Cerebellar cortex (tissue), 1 donor: ENCODE measurements around the gene SUMF2.
"Not testable (repeated sequence)": the region's sequence is repeated elsewhere in the genome, so short reads cannot be mapped to it uniquely, and the experiment has no call there.

Experiments
- DNase-seq: peaks from one replicate; pipeline ENCODE4 v3.0.0-alpha.2; 2015; ENCODE audit warnings: low spot score

SUMF2 gene

GRCh38 chr7:56063882-56064625 is at the start of gene SUMF2:
Gene SUMF2, plus strand, starts transcription at chr7:56064286. Its CDS starts 26 bp downstream, at chr7:56064312.
- peak; percentile 91 for DNase-seq

- not testable (repeated sequence) for DNase-seq
These were observed 47.1 kb upstream of the SUMF2 start for GRCh38 chr7:56017015-56017414.

GRCh38 chr7:56019501-56019900 is 44.6 kb upstream of the SUMF2 start:
- no peak for DNase-seq

GRCh38 chr7:56023500-56023899 is 40.6 kb upstream of the SUMF2 start:
- DNase-seq = no peak

GRCh38 chr7:56026538-56026937 is 37.5 kb upstream of the SUMF2 start:
- no peak for DNase-seq

- DNase-seq = no peak
These were observed 35.0 kb upstream of the SUMF2 start for GRCh38 chr7:56028942-56029630.

- DNase-seq = no peak
These were observed 33.7 kb upstream of the SUMF2 start for GRCh38 chr7:56030340-56030739.

GRCh38 chr7:56031556-56031955 is 32.5 kb upstream of the SUMF2 start:
- not testable (repeated sequence) for DNase-seq

GRCh38 chr7:56032578-56032977 is 31.5 kb upstream of the SUMF2 start:
- not testable (repeated sequence) for DNase-seq

GRCh38 chr7:56033671-56034432 is 30.2 kb upstream of the SUMF2 start:
- DNase-seq = peak; percentile 83

- no peak for DNase-seq
These were observed 23.4 kb upstream of the SUMF2 start for GRCh38 chr7:56040730-56041129.

- not testable (repeated sequence) for DNase-seq
These were observed 18.3 kb upstream of the SUMF2 start for GRCh38 chr7:56045758-56046157.

GRCh38 chr7:56046721-56047445 is 17.2 kb upstream of the SUMF2 start:
- DNase-seq = no peak

GRCh38 chr7:56047446-56048116 is 16.5 kb upstream of the SUMF2 start:
- DNase-seq = not testable (repeated sequence)

GRCh38 chr7:56048245-56048644 is 15.8 kb upstream of the SUMF2 start:
- no peak for DNase-seq

GRCh38 chr7:56048763-56049162 is 15.3 kb upstream of the SUMF2 start:
- DNase-seq = not testable (repeated sequence)

- no peak for DNase-seq
These were observed 13.1 kb upstream of the SUMF2 start for GRCh38 chr7:56051053-56051338.

GRCh38 chr7:56051339-56052191 is 12.5 kb upstream of the SUMF2 start, which contains the start of the genes CCT6A and PSPH:
Gene CCT6A, plus strand, starts transcription at chr7:56051765. Its CDS starts 84 bp downstream, at chr7:56051849.
Gene PSPH, minus strand, starts transcription at chr7:56051444. Its CDS starts 30,232 bp downstream, at chr7:56021212.
- DNase-seq = peak; percentile 98

- DNase-seq = no peak
These were observed 10.7 kb upstream of the SUMF2 start for GRCh38 chr7:56053379-56053778.

- no peak for DNase-seq
These were observed 10.1 kb upstream of the SUMF2 start for GRCh38 chr7:56053993-56054392.
